22Rv1 (cell line): Measurements from ENCODE around the gene LRRC10B.

Experiments used
- ZFX ChIP-seq: fragments of 450-650 bp; IDR thresholded peaks from 2 replicates; pipeline ENCODE4 v1.6.1; 2017; ENCODE audit warnings: antibody characterized with exemption, borderline replicate concordance
- TF ChIP-seq, protein P1 (sequence below): fragments of 450-650 bp; IDR thresholded peaks from 2 replicates; pipeline ENCODE4 v1.5.1; 2017; ENCODE audit warnings: mild to moderate bottlenecking

- TF ChIP-seq, protein P1, sequence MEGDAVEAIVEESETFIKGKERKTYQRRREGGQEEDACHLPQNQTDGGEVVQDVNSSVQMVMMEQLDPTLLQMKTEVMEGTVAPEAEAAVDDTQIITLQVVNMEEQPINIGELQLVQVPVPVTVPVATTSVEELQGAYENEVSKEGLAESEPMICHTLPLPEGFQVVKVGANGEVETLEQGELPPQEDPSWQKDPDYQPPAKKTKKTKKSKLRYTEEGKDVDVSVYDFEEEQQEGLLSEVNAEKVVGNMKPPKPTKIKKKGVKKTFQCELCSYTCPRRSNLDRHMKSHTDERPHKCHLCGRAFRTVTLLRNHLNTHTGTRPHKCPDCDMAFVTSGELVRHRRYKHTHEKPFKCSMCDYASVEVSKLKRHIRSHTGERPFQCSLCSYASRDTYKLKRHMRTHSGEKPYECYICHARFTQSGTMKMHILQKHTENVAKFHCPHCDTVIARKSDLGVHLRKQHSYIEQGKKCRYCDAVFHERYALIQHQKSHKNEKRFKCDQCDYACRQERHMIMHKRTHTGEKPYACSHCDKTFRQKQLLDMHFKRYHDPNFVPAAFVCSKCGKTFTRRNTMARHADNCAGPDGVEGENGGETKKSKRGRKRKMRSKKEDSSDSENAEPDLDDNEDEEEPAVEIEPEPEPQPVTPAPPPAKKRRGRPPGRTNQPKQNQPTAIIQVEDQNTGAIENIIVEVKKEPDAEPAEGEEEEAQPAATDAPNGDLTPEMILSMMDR = no peak
- TF ChIP-seq ZFX = no peak
These were observed 14.3 kb downstream of the LRRC10B start for GRCh38 chr11:61522881-61523280.
